Measurements from ENCODE around the gene PACS2. TPM values are rescaled to one million over a fixed set of nuclear protein-coding genes. Genes with fewer than 3 reads are reported as not detected.

Gene PACS2
- total RNA-seq, 2 experiments from 2014 or later = 57.7 to 61.5 TPM

GRCh38 chr14:105363847-105364708, 49.5 kb downstream of the PACS2 start:
- no peak overlapping the region for H3K27ac ChIP-seq (ENCODE audit: low read depth in 1 of 2, low read length in 2 of 2)
- TF ChIP-seq, protein P1, sequence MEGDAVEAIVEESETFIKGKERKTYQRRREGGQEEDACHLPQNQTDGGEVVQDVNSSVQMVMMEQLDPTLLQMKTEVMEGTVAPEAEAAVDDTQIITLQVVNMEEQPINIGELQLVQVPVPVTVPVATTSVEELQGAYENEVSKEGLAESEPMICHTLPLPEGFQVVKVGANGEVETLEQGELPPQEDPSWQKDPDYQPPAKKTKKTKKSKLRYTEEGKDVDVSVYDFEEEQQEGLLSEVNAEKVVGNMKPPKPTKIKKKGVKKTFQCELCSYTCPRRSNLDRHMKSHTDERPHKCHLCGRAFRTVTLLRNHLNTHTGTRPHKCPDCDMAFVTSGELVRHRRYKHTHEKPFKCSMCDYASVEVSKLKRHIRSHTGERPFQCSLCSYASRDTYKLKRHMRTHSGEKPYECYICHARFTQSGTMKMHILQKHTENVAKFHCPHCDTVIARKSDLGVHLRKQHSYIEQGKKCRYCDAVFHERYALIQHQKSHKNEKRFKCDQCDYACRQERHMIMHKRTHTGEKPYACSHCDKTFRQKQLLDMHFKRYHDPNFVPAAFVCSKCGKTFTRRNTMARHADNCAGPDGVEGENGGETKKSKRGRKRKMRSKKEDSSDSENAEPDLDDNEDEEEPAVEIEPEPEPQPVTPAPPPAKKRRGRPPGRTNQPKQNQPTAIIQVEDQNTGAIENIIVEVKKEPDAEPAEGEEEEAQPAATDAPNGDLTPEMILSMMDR (IDR thresholded peaks at IDR 0.05) = no peak
- Mint-ChIP-seq H3K4me3 (peak overlapping the region; percentile 9), H3K27me3 (no peaks in the 10 kb centered on the region), H3K27ac (no peak overlapping the region), H3K9me3 (no peaks in the 10 kb centered on the region), H3K4me1 (ENCODE audit: low read depth) (peaks cover 13% of the 10 kb centered on the region), H3K36me3 (ENCODE audit: low read depth) (no peaks in the 10 kb centered on the region)
- ATAC-seq (ENCODE audit: poor library complexity) (peak; percentile 91), DNase-seq (peak in 13 of 14 experiments; percentile 14 to 64 (median 40))
- ChIA-PET CTCF (no interaction called here), POLR2A (no interaction called here)
- intact Hi-C loops (cut with DNase I, micrococcal nuclease) = no loop called here
- H3K36me3 ChIP-seq (ENCODE audit: insufficient read depth, low read length) = peaks cover 17% of the 10 kb centered on the region
- peaks cover 7% of the 10 kb centered on the region for H3K4me1 ChIP-seq (ENCODE audit: insufficient read depth, low read length)
- H3K27me3 ChIP-seq (ENCODE audit: control insufficient read depth in 1 of 2, insufficient read depth in 2 of 2, low read length in 2 of 2) = no peaks in the 10 kb centered on the region
- H3K4me3 ChIP-seq (ENCODE audit: low read length) = no peak overlapping the region
- no peaks in the 10 kb centered on the region for H3K9me3 ChIP-seq (ENCODE audit: control insufficient read depth in 1 of 2, insufficient read depth in 1 of 2, low read length in 2 of 2)

DNA sequence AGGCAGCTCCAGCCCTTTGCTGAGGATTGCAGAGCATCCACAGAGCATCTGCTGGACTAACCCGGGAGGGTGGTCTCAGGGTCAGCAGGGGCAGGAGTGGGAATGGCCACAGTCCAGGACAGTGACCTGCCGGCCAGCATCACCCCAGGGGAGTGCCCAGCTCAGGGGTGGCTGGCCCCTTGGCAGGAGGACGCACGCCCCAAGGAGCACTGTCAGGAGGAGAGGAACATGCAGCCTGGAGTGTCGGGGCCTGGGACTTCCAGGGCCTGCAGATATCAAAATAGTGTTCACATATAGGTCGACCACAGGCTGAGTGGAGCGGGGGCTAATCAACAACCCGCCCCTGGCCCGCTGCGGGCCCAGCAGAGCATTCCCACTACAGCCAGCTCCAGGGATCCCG, 50.6 kb downstream of the PACS2 start:
- H3K27me3 Mint-ChIP-seq = no peaks in the 10 kb centered on the region
- peaks cover 13% of the 10 kb centered on the region for H3K4me1 Mint-ChIP-seq (ENCODE audit: low read depth)
- TF ChIP-seq, protein P1 (IDR thresholded peaks at IDR 0.05) = no peak
- no peak for ATAC-seq (ENCODE audit: poor library complexity)
- peaks cover 18% of the 10 kb centered on the region for H3K36me3 ChIP-seq (ENCODE audit: insufficient read depth, low read length)
- H3K27ac Mint-ChIP-seq = no peak overlapping the region
- no peaks in the 10 kb centered on the region for H3K36me3 Mint-ChIP-seq (ENCODE audit: low read depth)
- intact Hi-C loops (cut with DNase I, micrococcal nuclease) = no loop called here
- H3K4me3 Mint-ChIP-seq = no peak overlapping the region
- H3K27ac ChIP-seq (ENCODE audit: low read depth in 1 of 2, low read length in 2 of 2) = no peak overlapping the region
- no peaks in the 10 kb centered on the region for H3K27me3 ChIP-seq (ENCODE audit: control insufficient read depth in 1 of 2, insufficient read depth in 2 of 2, low read length in 2 of 2)
- ChIA-PET POLR2A (no interaction called here), CTCF (no interaction called here)
- no peak overlapping the region for H3K4me3 ChIP-seq (ENCODE audit: low read length)
- no peaks in the 10 kb centered on the region for H3K9me3 Mint-ChIP-seq
- no peaks in the 10 kb centered on the region for H3K9me3 ChIP-seq (ENCODE audit: control insufficient read depth in 1 of 2, insufficient read depth in 1 of 2, low read length in 2 of 2)
- no peak for DNase-seq
- peaks cover 7% of the 10 kb centered on the region for H3K4me1 ChIP-seq (ENCODE audit: insufficient read depth, low read length)

DNA sequence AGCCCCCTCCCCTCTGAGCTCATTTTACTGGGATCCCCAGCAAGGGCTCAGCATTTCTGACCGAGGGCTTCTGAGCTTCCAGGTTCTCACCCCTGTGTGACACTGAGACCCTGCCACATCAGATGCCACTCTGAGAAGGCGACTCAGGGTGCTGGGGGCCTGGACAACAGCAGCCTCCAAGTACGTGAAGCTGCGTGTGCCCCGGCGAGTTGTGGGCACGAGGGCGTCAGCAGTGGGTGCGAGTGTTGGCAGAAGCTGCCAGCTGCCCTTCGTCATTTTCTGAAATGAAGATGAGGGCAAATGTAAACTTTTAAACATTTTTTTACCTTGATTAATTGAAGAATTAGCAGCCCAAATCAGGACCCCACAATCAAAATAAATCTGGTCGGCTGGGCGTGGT, 51.1 kb downstream of the PACS2 start:
- no peak for DNase-seq
- Mint-ChIP-seq H3K4me3 (no peak overlapping the region), H3K4me1 (ENCODE audit: low read depth) (peaks cover 15% of the 10 kb centered on the region), H3K27me3 (no peaks in the 10 kb centered on the region), H3K27ac (no peak overlapping the region), H3K9me3 (no peaks in the 10 kb centered on the region), H3K36me3 (ENCODE audit: low read depth) (peaks cover 2% of the 10 kb centered on the region)
- ChIA-PET POLR2A (no interaction called here), CTCF (interaction anchor here (0.9 kb wide), 1 partner anchor 162 kb away, joined by 3 read pairs; no protein-coding TSS in a partner anchor)
- Histone ChIP-seq H3K9me3 (ENCODE audit: control insufficient read depth in 1 of 2, insufficient read depth in 1 of 2, low read length in 2 of 2) (no peaks in the 10 kb centered on the region), H3K27ac (ENCODE audit: low read depth in 1 of 2, low read length in 2 of 2) (no peak overlapping the region), H3K27me3 (ENCODE audit: control insufficient read depth in 1 of 2, insufficient read depth in 2 of 2, low read length in 2 of 2) (no peaks in the 10 kb centered on the region), H3K36me3 (ENCODE audit: insufficient read depth, low read length) (peaks cover 18% of the 10 kb centered on the region), H3K4me1 (ENCODE audit: insufficient read depth, low read length) (peaks cover 9% of the 10 kb centered on the region), H3K4me3 (ENCODE audit: low read length) (no peak overlapping the region)
- TF ChIP-seq, protein P1 (IDR thresholded peaks at IDR 0.05) = no peak
- no peak for ATAC-seq (ENCODE audit: poor library complexity)
- intact Hi-C loops (cut with DNase I, micrococcal nuclease) = no loop called here

All from CD4-positive, alpha-beta T cell (primary cell).